HG03469 (cell line): ENCODE measurements around the gene NR1D1.

Experiments used
- ATAC-seq: cut with Tn5 transposase; IDR thresholded peaks from one replicate; pipeline ENCODE4 v1.9.1; 2021; ENCODE audit warnings: mild to moderate bottlenecking, moderate library complexity, moderate number of reproducible peaks; ENCODE audit not compliant: unreplicated experiment

NR1D1 gene

GRCh38 chr17:40063901-40064531, 36.4 kb downstream of the NR1D1 start:
- ATAC-seq = no peak

GRCh38 chr17:40063187-40063771, 37.1 kb downstream of the NR1D1 start:
- no peak for ATAC-seq

- no peak for ATAC-seq
Observed at GRCh38 chr17:40062329-40063186, 37.8 kb downstream of the NR1D1 start, which contains the start of gene THRA. Gene THRA (plus strand): TSS chr17:40062965. CDS start chr17:40074489, 11,524 bp downstream.

GRCh38 chr17:40061609-40062038, 38.8 kb downstream of the NR1D1 start:
- ATAC-seq = no peak

GRCh38 chr17:40060887-40061608, 39.3 kb downstream of the NR1D1 start:
- ATAC-seq = no peak

GRCh38 chr17:40059729-40060475, 40.5 kb downstream of the NR1D1 start:
- no peak for ATAC-seq

GRCh38 chr17:40058865-40059264, 41.5 kb downstream of the NR1D1 start:
- ATAC-seq = no peak

- no peak for ATAC-seq
Observed at GRCh38 chr17:40058186-40058784, 42.1 kb downstream of the NR1D1 start.

- ATAC-seq = no peak
Observed at GRCh38 chr17:40056379-40057015, 43.9 kb downstream of the NR1D1 start.
